ENCODE results near the gene TSHB. TPM values are rescaled to one million over a fixed set of nuclear protein-coding genes. Genes with fewer than 3 reads are reported as not detected.

Gene TSHB
- total RNA-seq, 1 experiment from 2014 or later = not detected

DNA sequence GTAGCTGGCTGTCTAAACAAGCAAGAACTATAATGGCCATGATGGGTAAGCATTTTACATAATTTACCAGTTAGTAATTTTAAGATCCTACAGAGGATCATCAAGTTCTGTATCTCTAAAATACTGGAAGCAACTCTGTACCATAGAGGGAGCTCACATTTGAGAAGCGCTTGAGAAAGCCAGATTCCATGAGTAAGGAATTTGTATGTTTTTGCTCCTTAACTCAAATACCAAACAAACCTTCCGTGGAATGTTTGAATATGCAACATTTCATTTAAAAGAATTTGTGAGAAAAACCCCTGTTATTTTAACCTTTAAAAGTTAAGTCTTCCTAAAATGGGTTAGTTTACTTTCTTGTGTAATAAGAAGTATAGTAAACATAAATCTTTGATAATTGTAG is 2.0 kb downstream of the TSHB start (continued):
- TF ChIP-seq, protein P1, sequence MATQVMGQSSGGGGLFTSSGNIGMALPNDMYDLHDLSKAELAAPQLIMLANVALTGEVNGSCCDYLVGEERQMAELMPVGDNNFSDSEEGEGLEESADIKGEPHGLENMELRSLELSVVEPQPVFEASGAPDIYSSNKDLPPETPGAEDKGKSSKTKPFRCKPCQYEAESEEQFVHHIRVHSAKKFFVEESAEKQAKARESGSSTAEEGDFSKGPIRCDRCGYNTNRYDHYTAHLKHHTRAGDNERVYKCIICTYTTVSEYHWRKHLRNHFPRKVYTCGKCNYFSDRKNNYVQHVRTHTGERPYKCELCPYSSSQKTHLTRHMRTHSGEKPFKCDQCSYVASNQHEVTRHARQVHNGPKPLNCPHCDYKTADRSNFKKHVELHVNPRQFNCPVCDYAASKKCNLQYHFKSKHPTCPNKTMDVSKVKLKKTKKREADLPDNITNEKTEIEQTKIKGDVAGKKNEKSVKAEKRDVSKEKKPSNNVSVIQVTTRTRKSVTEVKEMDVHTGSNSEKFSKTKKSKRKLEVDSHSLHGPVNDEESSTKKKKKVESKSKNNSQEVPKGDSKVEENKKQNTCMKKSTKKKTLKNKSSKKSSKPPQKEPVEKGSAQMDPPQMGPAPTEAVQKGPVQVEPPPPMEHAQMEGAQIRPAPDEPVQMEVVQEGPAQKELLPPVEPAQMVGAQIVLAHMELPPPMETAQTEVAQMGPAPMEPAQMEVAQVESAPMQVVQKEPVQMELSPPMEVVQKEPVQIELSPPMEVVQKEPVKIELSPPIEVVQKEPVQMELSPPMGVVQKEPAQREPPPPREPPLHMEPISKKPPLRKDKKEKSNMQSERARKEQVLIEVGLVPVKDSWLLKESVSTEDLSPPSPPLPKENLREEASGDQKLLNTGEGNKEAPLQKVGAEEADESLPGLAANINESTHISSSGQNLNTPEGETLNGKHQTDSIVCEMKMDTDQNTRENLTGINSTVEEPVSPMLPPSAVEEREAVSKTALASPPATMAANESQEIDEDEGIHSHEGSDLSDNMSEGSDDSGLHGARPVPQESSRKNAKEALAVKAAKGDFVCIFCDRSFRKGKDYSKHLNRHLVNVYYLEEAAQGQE (IDR thresholded peaks at IDR 0.05; ENCODE audit: low read depth) = no peak

DNA sequence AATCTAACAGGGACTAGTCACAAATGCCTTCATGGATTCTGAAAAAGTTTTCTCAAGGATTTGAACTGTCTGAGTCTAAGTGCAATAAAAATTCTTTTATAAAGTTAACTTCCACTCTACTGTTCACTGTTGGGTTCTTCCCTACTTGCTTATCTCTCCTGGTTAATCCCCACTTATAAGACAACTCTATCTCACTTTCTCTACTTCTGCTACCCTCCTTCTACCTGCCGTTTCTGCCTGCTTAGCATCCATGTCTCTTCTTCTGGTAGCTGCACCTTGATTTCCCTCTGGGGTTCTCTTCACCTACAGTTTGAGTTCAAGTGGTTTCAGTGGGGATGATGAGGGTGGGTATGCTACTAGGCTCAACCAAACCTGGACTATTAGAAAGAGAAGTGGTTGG is 6.0 kb downstream of the TSHB start:
- intact Hi-C loops (cut with micrococcal nuclease) = no loop called here
- ChIA-PET CTCF (interaction anchor here (0.8 kb wide), 1 partner anchor 17 kb away, joined by 3 read pairs; no protein-coding TSS in a partner anchor), RAD21 (ENCODE audit: low non-redundant PET in 1 of 2, low total read pairs in 2 of 2, uncharacterized antibody in 2 of 2, unreplicated experiment in 2 of 2) (no interaction called here), POLR2A (no interaction called here)
- DNase-seq (ENCODE audit: low read depth, low spot score) (no peak), ATAC-seq (no peak)
- TF ChIP-seq, protein P2, sequence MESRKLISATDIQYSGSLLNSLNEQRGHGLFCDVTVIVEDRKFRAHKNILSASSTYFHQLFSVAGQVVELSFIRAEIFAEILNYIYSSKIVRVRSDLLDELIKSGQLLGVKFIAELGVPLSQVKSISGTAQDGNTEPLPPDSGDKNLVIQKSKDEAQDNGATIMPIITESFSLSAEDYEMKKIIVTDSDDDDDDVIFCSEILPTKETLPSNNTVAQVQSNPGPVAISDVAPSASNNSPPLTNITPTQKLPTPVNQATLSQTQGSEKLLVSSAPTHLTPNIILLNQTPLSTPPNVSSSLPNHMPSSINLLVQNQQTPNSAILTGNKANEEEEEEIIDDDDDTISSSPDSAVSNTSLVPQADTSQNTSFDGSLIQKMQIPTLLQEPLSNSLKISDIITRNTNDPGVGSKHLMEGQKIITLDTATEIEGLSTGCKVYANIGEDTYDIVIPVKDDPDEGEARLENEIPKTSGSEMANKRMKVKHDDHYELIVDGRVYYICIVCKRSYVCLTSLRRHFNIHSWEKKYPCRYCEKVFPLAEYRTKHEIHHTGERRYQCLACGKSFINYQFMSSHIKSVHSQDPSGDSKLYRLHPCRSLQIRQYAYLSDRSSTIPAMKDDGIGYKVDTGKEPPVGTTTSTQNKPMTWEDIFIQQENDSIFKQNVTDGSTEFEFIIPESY (IDR thresholded peaks at IDR 0.05; ENCODE audit: extremely low read depth, insufficient replicate concordance, low read length) = no peak
- TF ChIP-seq SP1 (IDR thresholded peaks at IDR 0.05; ENCODE audit: low read depth) (no peak), ELF1 (IDR thresholded peaks at IDR 0.05; ENCODE audit: borderline replicate concordance, low read depth) (no peak)
- TF ChIP-seq, protein P3, sequence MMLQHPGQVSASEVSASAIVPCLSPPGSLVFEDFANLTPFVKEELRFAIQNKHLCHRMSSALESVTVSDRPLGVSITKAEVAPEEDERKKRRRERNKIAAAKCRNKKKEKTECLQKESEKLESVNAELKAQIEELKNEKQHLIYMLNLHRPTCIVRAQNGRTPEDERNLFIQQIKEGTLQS (IDR thresholded peaks at IDR 0.05) = no peak
- TF ChIP-seq, protein P1 (IDR thresholded peaks at IDR 0.05; ENCODE audit: low read depth) = no peak
- Histone ChIP-seq H2AFZ (ENCODE audit: low read depth, low read length, poor library complexity, severe bottlenecking) (no peak overlapping the region), H3K9ac (ENCODE audit: low read length) (no peak overlapping the region), H3K4me1 (ENCODE audit: control insufficient read depth in 1 of 2, insufficient read depth in 2 of 2, low read length in 2 of 2) (no peaks in the 10 kb centered on the region), H3K36me3 (ENCODE audit: control insufficient read depth in 1 of 2, insufficient read depth in 2 of 2, low read length in 2 of 2) (no peaks in the 10 kb centered on the region), H3K79me2 (ENCODE audit: insufficient read depth, low read length) (no peaks in the 10 kb centered on the region), H4K20me1 (ENCODE audit: insufficient read depth) (no peaks in the 10 kb centered on the region), H3K9me2 (ENCODE audit: insufficient read depth) (no peaks in the 10 kb centered on the region), H3K4me3 (replicated peaks in 1 of 2; ENCODE audit: low read depth in 1 of 2, low read length in 2 of 2) (no peak overlapping the region), H3K27ac (ENCODE audit: low read depth, low read length) (no peak overlapping the region), H3K27me3 (ENCODE audit: insufficient read depth, low read length) (no peaks in the 10 kb centered on the region), H3K4me2 (ENCODE audit: low read length) (no peak overlapping the region), H3K9me3 (ENCODE audit: control insufficient read depth in 1 of 2, insufficient read depth in 1 of 2, low read depth in 1 of 2, low read length in 2 of 2) (no peaks in the 10 kb centered on the region)
- BruUV-seq (replicated peaks) = no TSS peak

All from HCT116 (cell line).